AG09309 (cell line): Measurements from ENCODE around the gene N4BP2.

Experiments
- DNase-seq: peaks from one replicate; pipeline ENCODE4 v3.0.0-alpha.2; 2010; ENCODE audit warnings: low read depth
- H3K4me3 ChIP-seq: 2 replicates; pipeline ENCODE4 v1.5.1; 2011; ENCODE audit warnings: mild to moderate bottlenecking, low read depth, low read length, moderate library complexity; ENCODE audit not compliant: control insufficient read depth
- TF ChIP-seq, protein P1 (sequence below): IDR thresholded peaks from 2 replicates; pipeline ENCODE4 v1.5.1; 2011; ENCODE audit warnings: mild to moderate bottlenecking, low read depth, low read length, inconsistent platforms; ENCODE audit not compliant: insufficient read depth, control insufficient read depth; ENCODE audit errors: missing control alignments

The N4BP2 gene

DNA sequence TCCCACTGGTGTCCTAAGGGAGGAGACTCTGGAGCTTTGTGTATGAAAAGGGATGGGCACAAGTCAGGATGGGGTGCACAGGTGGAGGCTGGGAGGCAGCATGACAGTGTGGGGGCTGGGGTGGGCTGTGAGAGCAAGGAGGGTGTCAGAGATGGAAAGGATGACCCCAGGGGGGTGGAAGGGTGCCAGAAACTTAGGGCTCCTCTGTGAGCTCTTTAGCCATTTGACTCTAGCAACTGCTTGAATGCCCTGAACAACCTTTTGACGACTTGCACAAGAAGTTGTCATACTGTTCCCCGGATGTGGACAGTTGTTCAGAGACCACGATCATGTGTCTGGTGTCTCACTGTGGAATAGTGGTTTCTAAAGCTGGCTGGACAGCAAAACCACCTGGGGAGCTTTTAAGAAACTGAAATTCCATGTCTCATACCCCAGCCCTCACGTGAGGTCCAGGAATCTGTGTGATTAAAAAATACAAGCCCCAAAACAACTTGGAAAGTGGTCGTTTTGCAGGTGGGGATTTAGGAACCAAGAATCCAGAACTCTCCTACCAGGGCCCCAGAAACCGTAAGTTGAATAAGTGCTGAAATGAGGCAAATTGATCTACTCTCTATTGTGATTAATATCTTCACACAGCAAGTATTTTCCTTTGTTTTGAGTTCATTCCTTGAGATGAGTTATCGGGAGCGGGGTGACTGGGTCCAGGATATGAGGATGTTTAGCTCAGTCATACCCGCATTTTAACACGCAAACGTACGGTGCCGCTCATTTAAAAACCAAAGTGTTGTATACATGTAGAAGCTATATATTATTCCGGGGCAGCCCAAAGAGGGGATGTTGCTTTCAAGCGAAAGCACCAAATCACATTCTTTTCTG, 143.6 kb downstream of the N4BP2 start:
- TF ChIP-seq, protein P1, sequence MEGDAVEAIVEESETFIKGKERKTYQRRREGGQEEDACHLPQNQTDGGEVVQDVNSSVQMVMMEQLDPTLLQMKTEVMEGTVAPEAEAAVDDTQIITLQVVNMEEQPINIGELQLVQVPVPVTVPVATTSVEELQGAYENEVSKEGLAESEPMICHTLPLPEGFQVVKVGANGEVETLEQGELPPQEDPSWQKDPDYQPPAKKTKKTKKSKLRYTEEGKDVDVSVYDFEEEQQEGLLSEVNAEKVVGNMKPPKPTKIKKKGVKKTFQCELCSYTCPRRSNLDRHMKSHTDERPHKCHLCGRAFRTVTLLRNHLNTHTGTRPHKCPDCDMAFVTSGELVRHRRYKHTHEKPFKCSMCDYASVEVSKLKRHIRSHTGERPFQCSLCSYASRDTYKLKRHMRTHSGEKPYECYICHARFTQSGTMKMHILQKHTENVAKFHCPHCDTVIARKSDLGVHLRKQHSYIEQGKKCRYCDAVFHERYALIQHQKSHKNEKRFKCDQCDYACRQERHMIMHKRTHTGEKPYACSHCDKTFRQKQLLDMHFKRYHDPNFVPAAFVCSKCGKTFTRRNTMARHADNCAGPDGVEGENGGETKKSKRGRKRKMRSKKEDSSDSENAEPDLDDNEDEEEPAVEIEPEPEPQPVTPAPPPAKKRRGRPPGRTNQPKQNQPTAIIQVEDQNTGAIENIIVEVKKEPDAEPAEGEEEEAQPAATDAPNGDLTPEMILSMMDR: no peak
- DNase-seq: no peak
- no peak overlapping the region for H3K4me3 ChIP-seq

DNA sequence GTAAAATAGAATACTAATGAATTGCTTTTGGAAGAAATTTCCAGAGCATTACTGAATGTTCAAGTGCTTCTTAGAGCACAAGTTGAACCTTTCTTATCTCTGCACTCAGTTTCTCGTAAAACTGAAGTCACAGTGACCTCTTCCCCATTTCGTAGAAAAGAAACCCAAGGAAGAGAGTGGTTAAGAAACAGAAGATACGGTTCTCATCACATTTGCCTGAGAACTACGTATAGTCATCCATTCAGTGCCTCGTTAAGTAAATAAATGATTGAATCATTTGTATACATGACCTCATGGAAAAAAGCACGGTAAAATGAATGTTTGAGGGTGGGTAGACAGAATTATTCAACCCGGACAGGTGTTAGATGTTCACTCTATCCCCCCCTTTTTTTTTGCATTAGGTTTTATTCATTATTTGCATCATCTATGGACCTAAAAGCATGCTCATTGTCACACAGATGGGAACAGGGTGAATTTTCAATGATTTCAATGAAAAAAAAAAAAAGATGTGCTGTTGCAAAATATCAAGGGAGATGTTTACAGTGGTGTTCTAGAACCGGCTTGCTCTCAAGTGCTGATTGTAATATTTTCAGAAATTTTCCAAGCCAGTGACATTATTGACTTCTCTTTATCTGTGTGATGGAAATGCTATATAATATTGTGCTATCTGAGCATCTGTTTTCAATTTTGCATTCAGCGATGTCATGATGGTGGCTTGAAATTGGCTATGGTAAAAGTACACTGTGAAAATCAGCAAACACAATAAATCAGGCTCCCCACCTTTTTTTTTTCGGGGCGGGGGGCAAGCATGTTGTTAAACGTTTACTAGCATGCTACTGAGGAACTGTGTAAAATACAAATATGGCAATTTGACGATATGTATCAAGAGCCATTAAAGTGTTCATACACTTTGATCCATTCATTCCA, 144.5 kb downstream of the N4BP2 start:
- DNase-seq: no peak
- TF ChIP-seq, protein P1: no peak
- H3K4me3 ChIP-seq: no peak overlapping the region

DNA sequence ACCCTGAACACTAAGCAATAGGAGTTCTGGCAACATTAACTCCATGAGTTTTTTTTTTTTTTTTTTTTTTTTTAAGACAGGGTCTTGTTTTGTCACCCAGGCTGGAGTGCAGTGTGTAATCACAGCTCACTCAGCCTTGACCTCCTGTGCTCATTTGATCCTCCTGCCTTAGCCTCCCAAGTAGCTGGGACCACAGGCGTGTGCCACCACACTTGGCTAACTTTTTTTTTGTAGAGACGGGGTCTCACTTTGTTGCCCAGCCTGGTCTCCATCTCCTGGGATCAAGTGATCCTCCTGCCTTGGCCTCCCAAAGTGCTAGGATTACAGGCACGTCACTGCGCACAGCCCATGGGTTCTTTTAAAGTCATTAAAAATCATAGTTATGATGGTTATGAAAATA, 145.2 kb downstream of the N4BP2 start:
- DNase-seq: no peak
- no peak overlapping the region for H3K4me3 ChIP-seq
- TF ChIP-seq, protein P1: no peak

DNA sequence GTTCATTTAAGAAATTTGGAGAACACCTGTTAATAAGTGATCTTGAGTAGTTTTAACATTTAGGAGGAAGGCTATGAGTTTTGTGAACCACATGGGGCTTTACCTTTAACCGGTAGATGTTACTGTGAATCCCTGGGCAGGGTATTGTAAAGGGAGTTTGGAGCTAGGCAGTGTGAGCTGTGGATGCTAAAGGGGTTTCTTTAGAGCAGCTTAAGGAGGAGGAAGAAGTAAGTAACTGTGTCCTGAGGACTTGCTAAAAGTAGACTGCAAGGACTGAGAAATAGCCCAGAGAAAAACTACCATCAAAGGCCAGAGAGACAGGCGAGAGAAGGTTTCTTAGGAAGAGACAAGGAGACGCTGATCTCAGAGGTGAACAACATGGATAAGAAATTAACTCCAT, 145.8 kb downstream of the N4BP2 start:
- TF ChIP-seq, protein P1: no peak
- no peak for DNase-seq
- H3K4me3 ChIP-seq: no peak overlapping the region

DNA sequence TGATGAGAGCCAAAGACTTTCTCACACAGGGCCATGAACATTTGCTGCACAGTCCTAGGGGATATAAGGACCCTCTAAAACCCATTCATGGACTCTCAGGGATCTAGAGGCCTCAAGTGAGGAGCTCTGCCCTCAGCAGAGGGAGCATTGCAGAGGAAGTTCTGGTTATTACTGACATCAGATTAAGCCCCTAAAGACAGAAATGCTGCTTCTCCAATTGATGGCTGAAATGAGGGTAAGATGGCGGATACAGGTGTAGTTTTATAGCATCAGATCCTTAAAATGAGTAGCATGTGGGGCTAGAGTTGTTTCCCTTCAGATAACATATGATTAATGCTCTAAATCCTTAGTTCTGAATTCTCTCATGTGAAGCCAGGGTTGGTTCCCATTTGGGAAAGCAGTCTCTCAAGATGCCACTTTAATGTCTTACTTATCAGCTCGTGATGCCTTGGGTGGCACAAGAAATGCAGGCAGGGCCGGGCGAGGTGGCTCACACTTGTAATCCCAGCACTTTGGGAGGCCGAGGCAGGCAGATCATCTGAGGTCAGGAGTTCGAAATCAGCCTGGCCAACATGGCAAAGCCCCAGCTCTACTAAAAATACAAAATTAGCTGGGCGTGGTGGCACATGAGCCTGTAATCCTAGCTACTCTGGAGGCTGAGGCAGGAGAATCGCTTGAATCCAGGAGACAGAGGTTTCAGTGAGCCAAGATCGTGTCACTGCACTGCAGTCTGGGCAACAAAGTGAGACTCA, 148.0 kb downstream of the N4BP2 start:
- H3K4me3 ChIP-seq: no peak overlapping the region
- TF ChIP-seq, protein P1: no peak
- no peak for DNase-seq
